ENCODE measurements around the gene GIPC2. TPM values are rescaled to one million over a fixed set of nuclear protein-coding genes. Genes with fewer than 3 reads are reported as not detected.
"Not testable (repeated sequence)": the region's sequence is repeated elsewhere in the genome, so short reads cannot be mapped to it uniquely, and the experiment has no call there.

GIPC2 gene
- total and polyA plus RNA-seq, 2 donors (not counting 3 experiments of a cell fraction or from before 2014, with no cell fraction given): 2.8 to 9.6 TPM

- H4K20me1 ChIP-seq (replicated peaks; ENCODE audit: control insufficient read depth, extremely low read depth, insufficient read depth, low read length): no peaks in the 10 kb centered on the region
- TF ChIP-seq, protein P1, sequence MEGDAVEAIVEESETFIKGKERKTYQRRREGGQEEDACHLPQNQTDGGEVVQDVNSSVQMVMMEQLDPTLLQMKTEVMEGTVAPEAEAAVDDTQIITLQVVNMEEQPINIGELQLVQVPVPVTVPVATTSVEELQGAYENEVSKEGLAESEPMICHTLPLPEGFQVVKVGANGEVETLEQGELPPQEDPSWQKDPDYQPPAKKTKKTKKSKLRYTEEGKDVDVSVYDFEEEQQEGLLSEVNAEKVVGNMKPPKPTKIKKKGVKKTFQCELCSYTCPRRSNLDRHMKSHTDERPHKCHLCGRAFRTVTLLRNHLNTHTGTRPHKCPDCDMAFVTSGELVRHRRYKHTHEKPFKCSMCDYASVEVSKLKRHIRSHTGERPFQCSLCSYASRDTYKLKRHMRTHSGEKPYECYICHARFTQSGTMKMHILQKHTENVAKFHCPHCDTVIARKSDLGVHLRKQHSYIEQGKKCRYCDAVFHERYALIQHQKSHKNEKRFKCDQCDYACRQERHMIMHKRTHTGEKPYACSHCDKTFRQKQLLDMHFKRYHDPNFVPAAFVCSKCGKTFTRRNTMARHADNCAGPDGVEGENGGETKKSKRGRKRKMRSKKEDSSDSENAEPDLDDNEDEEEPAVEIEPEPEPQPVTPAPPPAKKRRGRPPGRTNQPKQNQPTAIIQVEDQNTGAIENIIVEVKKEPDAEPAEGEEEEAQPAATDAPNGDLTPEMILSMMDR (IDR thresholded peaks at IDR 0.05; ENCODE audit: extremely low read depth in 1 of 2, insufficient read depth in 1 of 2, low read depth in 1 of 2, low read length in 2 of 2): no peak
- TF ChIP-seq POLR2AphosphoS5 (IDR thresholded peaks at IDR 0.05; ENCODE audit: insufficient read depth, low read depth, low read length) (no peak), FOS (IDR thresholded peaks at IDR 0.05; ENCODE audit: borderline replicate concordance, insufficient read depth, low read length) (no peak), JUN (IDR thresholded peaks at IDR 0.05; ENCODE audit: borderline replicate concordance, insufficient read depth, insufficient read length, low read depth) (no peak), EZH2 (IDR thresholded peaks at IDR 0.05; ENCODE audit: borderline replicate concordance, low read depth, low read length, severe bottlenecking) (no peak), MYC (IDR thresholded peaks at IDR 0.05; ENCODE audit: low read depth, low read length) (no peak), GATA2 (IDR thresholded peaks at IDR 0.05; ENCODE audit: insufficient read depth, insufficient read length, low read depth, low read length) (no peak), POLR2A (IDR thresholded peaks at IDR 0.05; ENCODE audit: low read depth, low read length) (no peak), MAX (IDR thresholded peaks at IDR 0.05; ENCODE audit: insufficient read depth, insufficient read length) (no peak)
- no peaks in the 10 kb centered on the region for H3K79me2 ChIP-seq (ENCODE audit: control insufficient read depth, insufficient read depth, low read length)
- intact Hi-C loops (cut with micrococcal nuclease): no loop called here
- no peak overlapping the region for H3K9ac ChIP-seq (replicated peaks; ENCODE audit: extremely low read depth, insufficient read depth, low read length)
- DNase-seq (ENCODE audit: low read depth, low spot score): no peak
- dilution Hi-C loops (cut with MboI; ENCODE audit: extremely low pct_ligation_motif_present, low sequenced_read_pairs): no loop called here
- no peak for FAIRE-seq
- ChIA-PET POLR2A (interaction anchor here (0.7 kb wide), 1 partner anchor 84 kb away, joined by 4 read pairs; no protein-coding TSS in a partner anchor), CTCF (interaction anchor here (1.3 to 1.7 kb wide), 2 partner anchors 8 to 53 kb away, joined by 3 to 5 read pairs; no protein-coding TSS in a partner anchor)
- H3K27me3 ChIP-seq (ENCODE audit: control insufficient read depth in 2 of 2, insufficient read depth in 2 of 2, low read length in 2 of 2): no peaks in the 10 kb centered on the region
- no peak overlapping the region for H3K4me2 ChIP-seq (ENCODE audit: insufficient read depth, low read length)
- H2AFZ ChIP-seq (ENCODE audit: low read depth, low read length): peak overlapping the region; percentile 50
- no peak overlapping the region for H3K4me3 ChIP-seq (replicated peaks in 1 of 3; ENCODE audit: insufficient read depth in 1 of 3, low read depth in 1 of 3, low read length in 3 of 3)
- peaks cover 4% of the 10 kb centered on the region for H3K4me1 ChIP-seq (ENCODE audit: control insufficient read depth, extremely low read depth, insufficient read depth, low read length)
- H3K9me1 ChIP-seq (replicated peaks; ENCODE audit: control insufficient read depth, extremely low read depth, insufficient read depth, low read length): no peaks in the 10 kb centered on the region
- H3K9me3 ChIP-seq (replicated peaks; ENCODE audit: control insufficient read depth, insufficient read depth, low read length): no peaks in the 10 kb centered on the region
- BruUV-seq (replicated peaks): no TSS peak
- H3K36me3 ChIP-seq (ENCODE audit: control insufficient read depth in 2 of 2, extremely low read depth in 1 of 2, insufficient read depth in 2 of 2, low read length in 2 of 2): no peaks in the 10 kb centered on the region
- H3K27ac ChIP-seq (ENCODE audit: insufficient read depth, low read depth, low read length): no peak overlapping the region
Measured at GRCh38 chr1:78061825-78062523, 16.2 kb downstream of the GIPC2 start.

GRCh38 chr1:78064886-78065285 is 19.1 kb downstream of the GIPC2 start:
- CTCF ChIA-PET: interaction anchor here (1.0 to 1.4 kb wide), 2 partner anchors 50 kb away, joined by 3 to 6 read pairs; no protein-coding TSS in a partner anchor
- intact Hi-C loops (cut with micrococcal nuclease); dilution Hi-C loops (cut with MboI; ENCODE audit: extremely low pct_ligation_motif_present, low sequenced_read_pairs): not testable (repeated sequence)

More at GRCh38 chr1:78064886-78065285, 19.1 kb downstream of the GIPC2 start:
- H3K27ac ChIP-seq (ENCODE audit: insufficient read depth, low read depth, low read length); H3K79me2 ChIP-seq (ENCODE audit: control insufficient read depth, insufficient read depth, low read length); H3K9me1 ChIP-seq (replicated peaks; ENCODE audit: control insufficient read depth, extremely low read depth, insufficient read depth, low read length); H4K20me1 ChIP-seq (replicated peaks; ENCODE audit: control insufficient read depth, extremely low read depth, insufficient read depth, low read length); H3K4me2 ChIP-seq (ENCODE audit: insufficient read depth, low read length); H3K36me3 ChIP-seq (ENCODE audit: control insufficient read depth in 2 of 2, extremely low read depth in 1 of 2, insufficient read depth in 2 of 2, low read length in 2 of 2); H3K9ac ChIP-seq (replicated peaks; ENCODE audit: extremely low read depth, insufficient read depth, low read length); FAIRE-seq; H3K27me3 ChIP-seq (ENCODE audit: control insufficient read depth in 2 of 2, insufficient read depth in 2 of 2, low read length in 2 of 2); DNase-seq (ENCODE audit: low read depth, low spot score); H3K4me3 ChIP-seq (replicated peaks in 1 of 3; ENCODE audit: insufficient read depth in 1 of 3, low read depth in 1 of 3, low read length in 3 of 3); H3K4me1 ChIP-seq (ENCODE audit: control insufficient read depth, extremely low read depth, insufficient read depth, low read length); BruUV-seq (replicated peaks); H3K9me3 ChIP-seq (replicated peaks; ENCODE audit: control insufficient read depth, insufficient read depth, low read length); H2AFZ ChIP-seq (ENCODE audit: low read depth, low read length); POLR2A ChIA-PET: not testable (repeated sequence)
